ENCODE measurements around the gene MBD6. TPM values are rescaled to one million over a fixed set of nuclear protein-coding genes. Genes with fewer than 3 reads are reported as not detected.

The MBD6 gene, protein sequence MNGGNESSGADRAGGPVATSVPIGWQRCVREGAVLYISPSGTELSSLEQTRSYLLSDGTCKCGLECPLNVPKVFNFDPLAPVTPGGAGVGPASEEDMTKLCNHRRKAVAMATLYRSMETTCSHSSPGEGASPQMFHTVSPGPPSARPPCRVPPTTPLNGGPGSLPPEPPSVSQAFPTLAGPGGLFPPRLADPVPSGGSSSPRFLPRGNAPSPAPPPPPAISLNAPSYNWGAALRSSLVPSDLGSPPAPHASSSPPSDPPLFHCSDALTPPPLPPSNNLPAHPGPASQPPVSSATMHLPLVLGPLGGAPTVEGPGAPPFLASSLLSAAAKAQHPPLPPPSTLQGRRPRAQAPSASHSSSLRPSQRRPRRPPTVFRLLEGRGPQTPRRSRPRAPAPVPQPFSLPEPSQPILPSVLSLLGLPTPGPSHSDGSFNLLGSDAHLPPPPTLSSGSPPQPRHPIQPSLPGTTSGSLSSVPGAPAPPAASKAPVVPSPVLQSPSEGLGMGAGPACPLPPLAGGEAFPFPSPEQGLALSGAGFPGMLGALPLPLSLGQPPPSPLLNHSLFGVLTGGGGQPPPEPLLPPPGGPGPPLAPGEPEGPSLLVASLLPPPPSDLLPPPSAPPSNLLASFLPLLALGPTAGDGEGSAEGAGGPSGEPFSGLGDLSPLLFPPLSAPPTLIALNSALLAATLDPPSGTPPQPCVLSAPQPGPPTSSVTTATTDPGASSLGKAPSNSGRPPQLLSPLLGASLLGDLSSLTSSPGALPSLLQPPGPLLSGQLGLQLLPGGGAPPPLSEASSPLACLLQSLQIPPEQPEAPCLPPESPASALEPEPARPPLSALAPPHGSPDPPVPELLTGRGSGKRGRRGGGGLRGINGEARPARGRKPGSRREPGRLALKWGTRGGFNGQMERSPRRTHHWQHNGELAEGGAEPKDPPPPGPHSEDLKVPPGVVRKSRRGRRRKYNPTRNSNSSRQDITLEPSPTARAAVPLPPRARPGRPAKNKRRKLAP
- total RNA-seq (2021) = 140 and 150 TPM in 2 replicates
- Bru-seq, nascent RNA = percentile 74 among the genes with signal in this experiment
- BruChase-seq, experiment 1, labeled RNA remaining after a 2-hour chase = percentile 86 among the genes with signal in this experiment
- BruChase-seq, experiment 2, labeled RNA remaining after a 6-hour chase = percentile 97 among the genes with signal in this experiment
- long read RNA-seq, full-length matches to known transcripts = 1 of 40 reads
- long read RNA-seq, partial matches to known transcripts = 25 of 40 reads
- long read RNA-seq, other reads (novel, unspliced or antisense) = 14 of 40 reads

DNA sequence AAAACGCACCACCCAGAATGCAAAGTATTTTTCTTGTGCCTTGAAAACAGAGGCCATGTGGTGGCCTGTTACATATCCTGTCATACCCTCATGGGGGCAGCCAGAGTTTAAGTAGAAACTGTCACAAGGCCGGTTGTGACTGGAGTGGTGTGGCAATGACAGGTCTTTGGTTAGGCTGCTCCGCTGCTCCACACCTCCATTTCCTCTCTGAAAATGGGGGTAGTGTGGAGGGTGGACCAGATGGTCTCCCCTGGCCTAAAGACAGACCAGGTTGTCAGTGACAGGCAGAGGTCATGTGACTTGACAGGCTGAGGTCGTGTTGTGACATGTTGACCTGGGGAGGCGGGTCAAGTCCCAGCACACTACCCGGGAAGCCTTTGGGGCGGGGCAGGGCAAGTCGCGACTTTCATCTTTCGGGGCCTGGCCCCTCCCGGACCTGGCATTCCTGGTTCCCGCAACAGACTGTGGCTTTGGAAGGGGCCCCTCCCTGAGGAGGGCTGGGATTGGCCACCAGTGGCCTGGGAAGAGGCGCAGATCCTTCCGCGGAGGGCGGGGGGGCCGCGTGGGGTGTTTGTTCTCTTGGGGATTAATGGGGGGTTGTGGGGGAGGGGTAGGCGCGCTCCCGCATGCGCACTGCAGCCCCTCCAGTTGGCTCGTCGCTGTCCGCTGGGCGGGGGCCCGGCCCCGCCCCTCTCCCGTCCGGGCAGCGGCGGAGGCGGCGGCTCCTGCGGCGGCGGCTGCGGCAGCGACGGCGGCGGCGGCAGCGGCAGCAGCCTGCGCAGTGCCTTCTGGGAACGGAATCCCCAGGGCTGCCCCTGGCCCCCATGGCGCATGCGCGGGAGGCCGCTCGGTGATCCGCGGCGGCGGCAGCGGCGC is at the start of gene MBD6:
Gene MBD6, plus strand, starts transcription at position 814 of the 876 bp plus-strand sequence. CDS start 1,480 bp downstream, outside the sequence.
- TF ChIP-seq, protein P1, sequence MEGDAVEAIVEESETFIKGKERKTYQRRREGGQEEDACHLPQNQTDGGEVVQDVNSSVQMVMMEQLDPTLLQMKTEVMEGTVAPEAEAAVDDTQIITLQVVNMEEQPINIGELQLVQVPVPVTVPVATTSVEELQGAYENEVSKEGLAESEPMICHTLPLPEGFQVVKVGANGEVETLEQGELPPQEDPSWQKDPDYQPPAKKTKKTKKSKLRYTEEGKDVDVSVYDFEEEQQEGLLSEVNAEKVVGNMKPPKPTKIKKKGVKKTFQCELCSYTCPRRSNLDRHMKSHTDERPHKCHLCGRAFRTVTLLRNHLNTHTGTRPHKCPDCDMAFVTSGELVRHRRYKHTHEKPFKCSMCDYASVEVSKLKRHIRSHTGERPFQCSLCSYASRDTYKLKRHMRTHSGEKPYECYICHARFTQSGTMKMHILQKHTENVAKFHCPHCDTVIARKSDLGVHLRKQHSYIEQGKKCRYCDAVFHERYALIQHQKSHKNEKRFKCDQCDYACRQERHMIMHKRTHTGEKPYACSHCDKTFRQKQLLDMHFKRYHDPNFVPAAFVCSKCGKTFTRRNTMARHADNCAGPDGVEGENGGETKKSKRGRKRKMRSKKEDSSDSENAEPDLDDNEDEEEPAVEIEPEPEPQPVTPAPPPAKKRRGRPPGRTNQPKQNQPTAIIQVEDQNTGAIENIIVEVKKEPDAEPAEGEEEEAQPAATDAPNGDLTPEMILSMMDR (conservative IDR thresholded peaks at IDR 0.05; ENCODE audit: low read depth, low read length) = no peak
- TF ChIP-seq EZH2 (IDR thresholded peaks at IDR 0.05; ENCODE audit: borderline replicate concordance, low read depth, low read length, poor library complexity, severe bottlenecking) = no peak
- ChIA-PET POLR2A (ENCODE audit: low non-redundant PET) (no interaction called here), CTCF (no interaction called here)
- DNase-seq (ENCODE audit: low spot score) = peak; percentile 91
- Histone ChIP-seq H3K27ac (ENCODE audit: low read depth, low read length, poor library complexity, severe bottlenecking) (peak within 1 kb of the TSS; percentile 98), H3K4me3 (ENCODE audit: low read depth, low read length, poor library complexity, severe bottlenecking) (peak within 1 kb of the TSS; percentile 75), H3K27me3 (replicated peaks; ENCODE audit: insufficient read depth, low read depth, low read length, poor library complexity) (no peaks in the 10 kb centered on the region), H3K36me3 (ENCODE audit: insufficient read depth, low read length, poor library complexity, severe bottlenecking) (peaks cover 58% of the 10 kb centered on the region), H3K9me3 (ENCODE audit: low read depth, low read length, poor library complexity, severe bottlenecking) (no peaks in the 10 kb centered on the region), H3K4me1 (ENCODE audit: insufficient read depth, low read length, poor library complexity, severe bottlenecking) (peaks cover 44% of the 10 kb centered on the region)
- BruUV-seq (replicated peaks) = no TSS peak
- intact Hi-C loops (cut with micrococcal nuclease; ENCODE audit: unreplicated experiment) = no loop called here

DNA sequence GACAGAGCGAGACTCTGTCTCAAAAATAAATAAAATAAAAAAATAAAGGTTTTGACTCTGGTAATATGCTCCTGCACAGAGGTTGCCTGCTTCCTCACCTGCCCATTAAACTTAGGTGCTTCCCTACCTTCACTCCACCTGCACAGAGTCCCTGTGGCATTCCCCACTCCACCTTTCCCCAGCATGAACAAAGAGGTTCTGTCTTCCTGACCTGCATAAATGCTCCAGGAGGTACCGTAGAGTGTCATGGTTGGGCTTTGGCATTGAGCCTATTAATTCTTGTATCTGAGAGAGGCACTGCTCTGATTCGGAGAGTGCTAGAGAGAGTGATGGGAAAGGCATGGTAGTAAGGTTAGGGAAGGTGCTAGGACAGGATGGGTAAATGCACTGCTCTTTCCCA is 49.2 kb upstream of the MBD6 start:
- no peaks in the 10 kb centered on the region for H3K9me3 ChIP-seq (ENCODE audit: low read depth, low read length, poor library complexity, severe bottlenecking)
- ChIA-PET POLR2A (ENCODE audit: low non-redundant PET) (interaction anchor here (0.7 kb wide), 1 partner anchor 26 kb away, joined by 3 read pairs; no protein-coding TSS in a partner anchor), CTCF (no interaction called here)
- H3K4me1 ChIP-seq (ENCODE audit: insufficient read depth, low read length, poor library complexity, severe bottlenecking) = no peaks in the 10 kb centered on the region
- no TSS peak for BruUV-seq (replicated peaks)
- intact Hi-C loops (cut with micrococcal nuclease; ENCODE audit: unreplicated experiment) = no loop called here
- H3K4me3 ChIP-seq (ENCODE audit: low read depth, low read length, poor library complexity, severe bottlenecking) = no peak overlapping the region
- no peak overlapping the region for H3K27ac ChIP-seq (ENCODE audit: low read depth, low read length, poor library complexity, severe bottlenecking)
- no peak for DNase-seq (ENCODE audit: low spot score)
- TF ChIP-seq, protein P1 (conservative IDR thresholded peaks at IDR 0.05; ENCODE audit: low read depth, low read length) = no peak
- no peak for TF ChIP-seq EZH2 (IDR thresholded peaks at IDR 0.05; ENCODE audit: borderline replicate concordance, low read depth, low read length, poor library complexity, severe bottlenecking)
- H3K36me3 ChIP-seq (ENCODE audit: insufficient read depth, low read length, poor library complexity, severe bottlenecking) = no peaks in the 10 kb centered on the region
- peaks cover 29% of the 10 kb centered on the region for H3K27me3 ChIP-seq (replicated peaks; ENCODE audit: insufficient read depth, low read depth, low read length, poor library complexity)

All from A673 (cell line).